Thoracic aorta (tissue), 2 donors: ENCODE results near the gene PGM1. TPM values are rescaled to one million over a fixed set of nuclear protein-coding genes. Genes with fewer than 3 reads are reported as not detected.
A peak's percentile ranks its signal among the peaks of the same experiment; 100 is the strongest.

Experiments
- ATAC-seq: fragments of 150-250 bp; one replicate; pipeline ENCODE4 v1.8.0; 2017; ENCODE audit warnings: low read depth; ENCODE audit not compliant: insufficient number of reproducible peaks, low FRiP score
- DNase-seq: peaks from one replicate; pipeline ENCODE4 v3.0.0-alpha.2; 2020; ENCODE audit warnings: low spot score
- H3K27ac ChIP-seq, 2 donors: fragments of 200-600 bp; sonication (generic); 1 replicate in 1 of 2; 2 replicates in 1 of 2; pipeline ENCODE4 v1.5.1; 2016; ENCODE audit warnings: mild to moderate bottlenecking in 2 of 2, moderate library complexity in 2 of 2
- H3K27me3 ChIP-seq: fragments of 200-600 bp; sonication (generic); replicated peaks from 2 replicates; pipeline ENCODE4 v1.6.0; 2016; ENCODE audit warnings: mild to moderate bottlenecking; ENCODE audit not compliant: insufficient read depth
- H3K36me3 ChIP-seq: fragments of 200-600 bp; sonication (generic); one replicate; pipeline ENCODE4 v1.5.1; 2016
- H3K4me1 ChIP-seq, 2 donors: fragments of 200-600 bp; sonication (generic); 1 replicate in 1 of 2; 2 replicates in 1 of 2; pipeline versions ENCODE4 v1.5.1 to v1.6.0; 2016; ENCODE audit warnings: low read depth in 2 of 2, mild to moderate bottlenecking in 1 of 2; ENCODE audit not compliant: control insufficient read depth in 1 of 2
- H3K4me3 ChIP-seq: fragments of 200-600 bp; sonication (generic); 2 replicates; pipeline ENCODE4 v1.5.1; 2016; ENCODE audit warnings: mild to moderate bottlenecking
- H3K9me3 ChIP-seq: fragments of 200-600 bp; sonication (generic); 2 replicates; pipeline ENCODE4 v1.5.1; 2016
- CTCF ChIP-seq: fragments of 200-600 bp; sonication (generic); IDR thresholded peaks from one replicate; pipeline ENCODE4 v1.5.1; 2019; ENCODE audit warnings: antibody characterized with exemption
- total RNA-seq, 2 donors: library from RNA; depleted of rRNA; stranded (reverse); fragments of >200 nt; gene quantifications; one replicate each; pipeline versions ENCODE4 v1.1.0 to v1.2.3, GENCODE V29; 2016

Gene PGM1
- total RNA-seq, 2 donors from 2014 or later = 62.4 to 69.7 TPM

DNA sequence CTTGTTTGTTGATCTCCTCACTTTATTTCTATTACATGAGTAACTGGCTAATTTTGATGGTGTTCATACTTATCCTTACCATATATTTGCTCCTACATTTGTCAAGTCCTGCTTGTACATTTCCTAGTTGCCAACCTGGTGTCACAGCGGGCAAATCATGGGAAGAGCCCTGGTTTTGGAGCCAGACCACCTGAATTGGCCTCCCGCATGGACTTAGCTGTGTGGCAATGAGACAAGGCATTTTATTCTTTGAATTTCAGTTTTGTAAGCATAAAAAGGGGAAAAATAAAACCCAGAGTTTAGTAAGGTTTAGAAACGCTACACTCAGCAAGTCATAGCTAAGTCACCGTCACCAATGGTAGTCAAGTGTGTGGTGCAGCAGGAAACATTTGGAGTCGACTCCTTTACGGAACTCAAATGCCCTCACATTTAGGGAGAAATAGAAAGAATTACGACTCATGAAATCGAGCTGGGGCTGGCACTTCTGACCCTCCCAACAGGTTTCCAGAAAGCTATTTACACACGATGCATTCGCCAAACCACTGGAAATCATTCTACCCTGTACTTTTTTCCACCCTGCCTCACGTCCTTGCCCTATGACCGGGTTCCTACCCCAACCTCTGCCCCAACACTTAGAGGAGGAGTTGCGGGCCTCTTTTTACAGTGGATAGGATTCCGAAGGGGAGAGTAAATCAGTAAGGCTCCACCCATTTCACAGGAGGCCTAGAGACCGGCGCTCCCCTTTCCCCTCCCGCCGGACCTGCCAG, 492 bp upstream of the PGM1 start:
- DNase-seq (no peak), ATAC-seq (peak; percentile 19)
- Histone ChIP-seq H3K36me3 (no peaks in the 10 kb centered on the region), H3K27me3 (no peaks in the 10 kb centered on the region), H3K4me3 (peak overlapping the region; percentile 97), H3K9me3 (no peaks in the 10 kb centered on the region), H3K27ac (peak overlapping the region; percentile 89 to 96), H3K4me1 (peaks cover 16 to 61% of the 10 kb centered on the region in 2 donors)
- no peak for TF ChIP-seq CTCF

GRCh38 chr1:63593886-63594605, 835 bp downstream of the PGM1 start:
- H3K27ac ChIP-seq = peak overlapping the region; percentile 89 to 96
- no peak for TF ChIP-seq CTCF
- peak overlapping the region; percentile 97 for H3K4me3 ChIP-seq
- H3K27me3 ChIP-seq = no peaks in the 10 kb centered on the region
- no peaks in the 10 kb centered on the region for H3K36me3 ChIP-seq
- DNase-seq = peak; percentile 7
- H3K9me3 ChIP-seq = no peaks in the 10 kb centered on the region
- H3K4me1 ChIP-seq = peaks cover 16 to 60% of the 10 kb centered on the region in 2 donors
- ATAC-seq = peak; percentile 12

DNA sequence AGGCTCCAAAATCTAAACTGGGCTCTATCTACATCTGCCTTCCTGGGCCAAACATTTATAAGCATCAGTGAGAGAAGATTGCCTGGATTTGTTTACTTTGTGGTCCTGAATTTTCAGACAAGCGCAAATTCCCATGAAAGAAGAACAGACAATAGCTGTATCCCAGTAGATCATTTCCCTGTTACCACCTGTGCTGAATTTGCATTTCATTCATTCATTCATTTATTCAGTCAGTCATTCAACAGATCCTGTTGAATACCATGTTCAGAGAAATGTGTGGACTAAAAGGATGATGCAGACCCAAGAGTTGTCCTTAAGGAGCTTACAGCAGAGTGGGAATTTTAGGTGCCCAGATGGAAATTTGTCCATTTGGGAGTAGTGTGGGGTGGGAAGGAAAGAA, 2.2 kb downstream of the PGM1 start:
- no peaks in the 10 kb centered on the region for H3K9me3 ChIP-seq
- no peaks in the 10 kb centered on the region for H3K27me3 ChIP-seq
- DNase-seq = no peak
- TF ChIP-seq CTCF = no peak
- H3K27ac ChIP-seq = peak overlapping the region; percentile 15 to 23
- no peaks in the 10 kb centered on the region for H3K36me3 ChIP-seq
- no peak for ATAC-seq
- H3K4me3 ChIP-seq = no peak overlapping the region
- peaks cover 10 to 47% of the 10 kb centered on the region in 2 donors for H3K4me1 ChIP-seq

DNA sequence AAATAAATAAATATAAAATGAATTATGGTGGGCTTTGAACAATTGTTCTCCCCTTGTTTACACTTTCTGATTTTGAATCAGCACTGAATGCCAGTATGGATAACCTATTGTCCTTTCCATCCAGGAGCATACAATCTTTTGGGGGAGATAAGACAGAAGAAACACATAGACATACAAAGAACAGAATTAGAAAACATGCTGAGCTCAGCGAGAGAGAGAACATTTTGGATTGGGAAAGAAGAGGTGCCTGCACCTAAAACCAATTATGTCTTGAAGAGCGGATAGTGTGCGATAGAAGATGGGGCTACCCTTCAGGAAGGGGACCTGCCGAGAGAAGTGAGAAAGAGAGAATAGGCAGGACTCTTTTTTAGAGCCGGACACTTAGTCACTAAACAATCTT, 6.6 kb downstream of the PGM1 start:
- Histone ChIP-seq H3K27me3 (no peaks in the 10 kb centered on the region), H3K27ac (no peak overlapping the region), H3K4me3 (no peak overlapping the region), H3K9me3 (no peaks in the 10 kb centered on the region), H3K4me1 (peaks cover 7 to 23% of the 10 kb centered on the region in 2 donors), H3K36me3 (no peaks in the 10 kb centered on the region)
- TF ChIP-seq CTCF = no peak
- no peak for ATAC-seq
- DNase-seq = no peak

- Histone ChIP-seq H3K36me3 (no peaks in the 10 kb centered on the region), H3K4me3 (no peak overlapping the region), H3K9me3 (no peaks in the 10 kb centered on the region), H3K27ac (no peak overlapping the region), H3K4me1 (peaks cover 7 to 18% of the 10 kb centered on the region in 2 donors), H3K27me3 (no peaks in the 10 kb centered on the region)
- DNase-seq (no peak), ATAC-seq (no peak)
- no peak for TF ChIP-seq CTCF
Observed at GRCh38 chr1:63600248-63600647, 7.0 kb downstream of the PGM1 start.
